ENCODE data around the gene DLG2.

The DLG2 gene

DNA sequence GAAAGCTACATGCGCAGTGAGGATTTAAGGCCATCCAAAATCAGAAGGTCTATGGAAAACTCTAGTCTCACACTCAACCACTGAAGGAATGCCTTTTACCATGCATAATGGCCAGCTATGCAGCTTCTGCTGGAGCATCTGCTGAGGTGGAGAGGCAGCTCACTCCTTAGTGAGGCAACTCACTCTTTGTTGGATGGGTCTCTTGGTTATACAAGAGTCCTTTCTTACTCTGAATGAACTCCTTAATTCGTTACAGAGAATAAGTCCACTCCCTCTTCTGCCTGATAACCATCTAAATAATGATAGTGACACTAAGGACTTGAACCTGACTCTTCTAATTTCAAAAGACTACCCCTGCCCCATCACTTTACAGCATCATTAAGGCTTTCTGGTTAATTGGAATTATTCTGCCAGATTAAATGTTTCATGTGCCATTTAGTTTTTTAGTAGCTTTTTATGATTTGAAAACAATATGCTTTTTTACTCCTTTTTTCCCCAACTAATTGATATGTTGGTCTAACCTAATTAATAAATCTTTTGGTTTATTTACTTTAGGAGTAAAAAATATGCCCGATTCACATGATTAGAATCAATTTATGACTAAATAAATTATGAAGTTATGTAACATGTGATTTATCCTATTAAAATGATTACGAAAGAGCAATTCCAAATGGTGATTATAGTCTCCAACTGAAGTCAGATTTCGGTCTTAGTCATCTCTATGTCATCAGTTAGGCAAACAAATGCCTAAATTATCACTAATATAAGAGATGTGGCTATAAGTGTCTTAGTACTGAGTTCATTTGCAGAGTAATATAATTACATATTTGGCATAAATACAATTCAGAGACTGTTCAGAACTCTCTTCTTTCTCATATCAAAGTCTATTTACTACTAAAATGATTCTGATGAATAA, 2054.3 kb downstream of the DLG2 start:
- no peak for DNase-seq

DNA sequence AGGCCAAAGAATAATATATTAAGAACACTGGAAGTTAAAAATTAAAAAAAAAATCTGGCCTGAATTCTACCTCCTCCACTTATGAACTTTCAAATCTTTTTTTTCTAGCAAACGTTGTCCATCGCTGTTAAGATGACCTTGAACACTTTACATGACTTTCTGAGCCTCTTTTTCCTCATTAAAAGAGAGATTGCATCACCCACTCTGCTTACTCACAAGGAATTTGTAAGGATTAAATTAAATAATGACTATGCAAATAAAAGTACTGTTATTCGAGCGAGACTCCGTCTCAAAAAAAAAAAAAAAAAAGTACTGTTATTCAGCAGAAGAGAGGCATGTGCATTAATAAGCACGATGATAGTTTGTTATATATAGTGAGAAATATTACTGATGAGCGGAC, 2055.8 kb downstream of the DLG2 start:
- DNase-seq = no peak

DNA sequence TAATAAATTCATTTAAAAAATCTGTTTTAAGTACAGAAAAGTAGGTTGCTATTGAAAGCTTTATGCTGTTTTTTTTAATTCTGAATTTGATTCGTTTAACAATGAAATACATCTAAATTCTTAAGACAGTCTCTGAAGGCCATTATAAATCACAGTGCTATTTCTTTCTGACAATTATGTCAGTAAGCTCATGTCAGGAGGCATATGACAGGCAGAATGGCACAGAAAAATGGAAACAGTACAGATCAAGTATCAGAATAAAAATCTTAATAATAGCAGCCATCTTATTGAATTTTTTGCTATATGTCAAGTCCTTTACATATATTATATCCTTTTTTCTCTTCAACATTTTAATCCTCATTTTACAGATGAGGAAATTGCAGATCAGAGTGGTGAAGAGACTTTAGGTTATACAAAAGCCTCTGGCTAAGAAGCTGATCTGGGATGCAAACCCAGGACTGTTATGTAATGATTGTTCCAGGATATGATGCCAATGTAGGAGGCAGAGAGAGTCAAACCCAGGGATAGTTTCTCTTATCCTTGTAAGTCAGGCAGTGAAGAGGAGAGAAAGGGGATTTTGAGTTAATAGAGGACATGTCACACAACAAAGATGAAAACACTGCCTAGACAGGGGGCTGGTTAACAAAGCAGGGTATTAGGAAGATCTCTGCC, 2057.9 kb downstream of the DLG2 start:
- DNase-seq = no peak

DNA sequence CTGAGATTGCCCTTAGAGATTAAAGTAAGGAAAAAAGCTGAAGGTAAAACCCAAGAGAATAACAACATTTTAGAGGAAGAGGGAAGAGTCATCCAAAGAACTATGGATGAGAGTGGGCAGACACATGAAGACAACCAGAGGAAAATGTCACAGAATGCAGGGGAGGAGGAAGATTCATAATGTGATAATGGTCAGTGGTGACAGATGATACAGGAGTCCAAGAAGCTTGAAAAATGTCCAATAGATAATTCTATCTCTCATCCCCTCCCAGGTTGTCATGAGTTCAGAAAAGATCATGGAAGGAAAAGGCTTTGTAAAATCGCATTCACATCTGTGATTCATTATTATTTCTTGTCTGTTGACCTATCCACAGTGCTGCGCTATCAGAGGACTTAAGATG, 2058.6 kb downstream of the DLG2 start:
- DNase-seq = no peak

DNA sequence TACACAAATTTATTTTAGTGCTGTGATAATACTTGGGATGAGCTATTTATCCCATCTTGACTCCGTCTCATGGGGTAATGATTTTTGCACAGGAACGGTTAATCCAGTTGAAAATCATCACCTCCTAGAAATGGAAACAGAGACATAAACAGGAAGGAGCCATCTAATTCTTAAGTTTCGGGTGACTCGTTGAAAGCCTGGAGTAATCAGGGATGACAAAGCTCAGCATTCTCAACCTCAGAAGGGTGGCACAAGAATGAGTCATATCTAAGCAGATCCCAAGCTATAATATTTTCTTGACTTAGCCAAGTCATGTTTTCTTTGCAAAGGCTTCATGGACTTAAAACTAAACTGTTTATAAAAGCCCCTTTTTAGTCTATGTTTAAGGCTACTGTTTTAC, 2060.2 kb downstream of the DLG2 start:
- DNase-seq = no peak

DNA sequence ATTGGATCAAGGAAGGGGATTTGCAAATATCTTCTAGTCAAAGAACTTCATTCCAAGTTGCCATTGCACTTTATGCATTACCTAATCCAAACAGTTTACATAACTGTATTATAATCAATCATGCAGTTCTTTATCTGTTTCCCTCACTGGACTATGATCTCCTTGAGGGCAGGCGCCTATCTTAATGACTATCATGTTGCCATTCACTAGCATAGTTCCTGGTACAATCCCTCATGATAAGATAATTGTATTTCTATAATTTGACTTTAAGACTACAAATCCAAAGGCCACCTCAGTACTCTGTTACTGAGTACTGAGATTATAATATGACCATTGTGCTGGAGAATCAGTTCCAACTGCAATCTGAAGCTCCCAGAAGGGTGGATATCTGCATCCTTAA, 2062.3 kb downstream of the DLG2 start:
- DNase-seq = no peak

DNA sequence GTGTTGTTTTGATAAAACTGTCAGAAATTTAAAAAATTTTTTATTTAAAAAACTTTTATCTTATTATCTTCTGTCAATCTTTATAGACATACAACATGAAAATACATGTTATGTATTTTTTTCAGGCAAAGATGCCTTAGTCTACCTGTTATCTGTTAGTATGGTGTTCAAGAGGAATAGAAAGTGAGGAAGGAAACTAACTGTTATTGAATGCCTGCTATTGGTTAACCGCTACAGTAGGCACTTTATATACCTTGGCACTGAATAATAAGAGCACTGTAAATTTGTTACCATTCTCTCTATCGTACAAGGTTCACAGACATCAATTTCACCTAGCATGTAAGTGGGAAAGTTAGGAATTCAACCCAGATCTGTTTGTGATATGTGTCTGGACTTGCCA, 2068.9 kb downstream of the DLG2 start:
- no peak for DNase-seq

DNA sequence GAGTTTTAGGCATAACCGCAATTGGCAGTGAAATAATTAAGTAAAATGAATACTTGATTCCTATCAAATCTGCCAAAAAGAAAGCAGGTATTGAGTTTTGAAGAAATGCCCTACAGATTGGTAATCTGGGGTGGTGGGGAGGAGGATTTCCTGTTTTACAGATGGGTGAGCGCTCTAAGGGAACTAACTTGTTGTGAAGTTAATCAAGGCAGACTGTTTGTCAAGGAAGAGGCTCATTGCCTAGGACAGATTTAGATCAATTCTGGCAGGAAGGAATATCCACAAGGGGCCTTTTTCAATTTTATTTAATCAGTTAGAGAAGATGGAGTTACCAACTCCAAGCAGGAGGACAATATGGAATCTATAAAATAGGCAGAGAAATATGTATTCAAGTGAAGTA, 2069.5 kb downstream of the DLG2 start:
- DNase-seq = no peak

DNA sequence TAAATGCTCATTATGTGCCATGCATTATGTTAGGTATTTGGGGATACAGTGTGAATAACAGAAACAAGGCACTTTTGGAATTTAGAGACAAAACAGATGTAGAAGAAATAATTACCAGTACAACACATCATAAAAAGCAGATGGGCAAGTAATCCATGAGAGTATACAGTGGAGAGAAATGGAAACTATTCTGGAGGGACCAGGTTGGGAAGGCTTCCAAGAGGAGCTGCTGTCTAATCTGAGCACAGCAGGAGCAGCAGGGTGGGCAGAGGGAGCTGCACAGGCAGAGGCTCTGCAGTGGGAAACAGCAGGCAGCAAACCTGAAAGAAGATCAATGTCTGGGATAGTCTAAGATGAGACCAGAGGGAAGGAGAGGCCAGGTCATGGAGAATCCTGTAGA, 2072.3 kb downstream of the DLG2 start:
- no peak for DNase-seq

DNA sequence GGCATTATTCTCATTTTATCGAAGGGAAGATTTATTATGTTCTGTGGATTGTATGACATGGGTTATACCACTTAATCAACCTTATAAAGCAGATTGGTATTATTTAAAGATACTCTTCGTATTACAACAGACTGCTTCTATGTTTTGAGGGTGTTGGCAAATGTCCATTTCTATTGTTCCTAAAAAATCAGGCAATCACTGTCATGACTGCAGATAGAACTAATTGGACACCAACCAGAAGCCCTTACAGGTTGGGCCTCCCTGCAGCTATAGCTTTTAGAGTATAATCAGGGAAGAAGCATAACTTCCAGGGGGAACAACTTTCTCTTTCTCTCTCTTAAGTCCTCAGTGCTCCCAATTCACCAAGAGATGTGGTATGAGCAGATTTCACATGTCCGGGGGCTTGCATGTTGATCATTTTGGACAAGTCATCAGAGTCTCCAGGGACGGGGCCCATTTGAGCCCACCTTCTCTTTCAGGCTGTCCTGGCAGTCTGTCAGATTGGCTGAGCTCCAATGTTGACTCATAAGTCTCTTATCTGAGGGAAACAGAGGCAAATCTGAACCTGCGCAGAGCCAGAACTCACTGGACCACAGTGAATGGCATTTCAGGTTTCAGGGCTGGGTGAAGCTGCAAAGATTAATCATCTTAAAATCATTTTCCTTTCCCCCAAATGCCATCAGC, 2077.0 kb downstream of the DLG2 start:
- no peak for DNase-seq

DNA sequence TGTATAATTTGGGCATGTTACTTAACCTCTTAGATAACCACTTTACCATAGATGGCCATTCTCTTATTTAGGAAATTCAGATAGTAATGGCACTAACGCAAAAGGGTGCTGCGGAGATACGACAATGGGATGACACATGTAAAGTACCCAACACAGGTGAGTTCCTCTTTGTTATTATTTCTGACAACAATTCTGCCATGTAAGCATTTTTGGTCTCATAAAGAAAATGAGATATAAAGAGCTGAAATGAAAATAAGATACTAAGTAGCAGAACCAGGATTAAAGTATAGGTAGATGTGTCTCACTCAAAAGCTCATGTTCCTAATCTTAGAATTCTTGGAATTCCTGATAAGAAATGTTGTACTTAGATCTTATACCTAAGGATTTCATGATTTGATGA, 2080.8 kb downstream of the DLG2 start:
- no peak for DNase-seq

DNA sequence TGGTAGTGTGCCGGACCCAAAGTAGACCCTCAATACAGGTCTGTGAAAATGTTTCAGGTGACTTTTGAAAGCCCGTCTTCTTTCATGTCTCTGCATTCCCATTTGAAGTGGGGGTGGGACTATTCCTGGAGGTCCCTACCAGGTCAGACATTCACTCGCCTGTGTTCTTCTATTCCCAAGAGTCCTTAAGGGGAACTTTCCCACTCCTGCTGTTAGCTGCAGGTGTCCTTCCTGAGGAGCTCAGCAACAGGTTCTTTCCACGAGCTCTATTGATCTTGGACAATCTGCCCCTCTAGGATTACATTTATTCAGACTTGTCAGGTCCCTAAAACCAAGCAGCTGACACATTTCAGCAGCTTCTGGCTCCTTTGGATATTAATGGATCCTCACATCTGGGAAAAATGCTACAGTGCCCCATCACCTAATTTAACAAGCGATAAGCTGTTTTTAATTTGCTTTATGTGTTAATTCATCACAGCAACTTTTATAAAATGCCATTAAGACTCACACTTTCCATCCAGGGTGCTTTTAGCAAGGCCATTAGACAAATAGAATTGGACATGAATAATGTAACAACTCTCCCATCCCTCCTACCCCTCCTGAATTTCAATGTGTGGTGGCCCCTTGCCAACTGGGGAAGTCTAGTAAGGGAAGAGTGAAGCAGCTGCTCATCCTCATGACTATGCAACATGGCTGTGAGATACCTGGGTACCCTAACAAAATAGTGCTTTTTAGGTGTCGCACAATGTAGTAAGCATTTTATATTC, 2081.5 kb downstream of the DLG2 start:
- no peak for DNase-seq

DNA sequence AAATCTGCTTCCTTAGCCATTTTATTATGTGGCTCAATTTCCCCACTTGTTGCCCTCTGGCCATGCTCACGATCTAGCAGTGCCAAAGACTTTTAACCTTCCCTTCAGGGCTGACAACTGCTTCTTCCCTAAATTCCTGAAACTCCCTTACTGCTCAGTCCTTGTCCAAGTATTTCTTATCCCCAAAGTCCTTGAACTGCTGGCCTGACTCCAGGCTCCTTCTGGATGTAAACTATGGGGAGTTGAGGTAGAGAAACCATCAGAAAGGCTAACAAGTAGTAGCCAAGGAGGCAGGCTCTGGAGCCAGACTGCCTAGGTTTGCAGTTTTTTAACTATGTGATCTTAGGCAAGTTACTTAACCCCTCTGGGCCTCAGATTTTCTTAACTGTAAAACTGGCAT, 2082.3 kb downstream of the DLG2 start:
- DNase-seq = no peak

DNA sequence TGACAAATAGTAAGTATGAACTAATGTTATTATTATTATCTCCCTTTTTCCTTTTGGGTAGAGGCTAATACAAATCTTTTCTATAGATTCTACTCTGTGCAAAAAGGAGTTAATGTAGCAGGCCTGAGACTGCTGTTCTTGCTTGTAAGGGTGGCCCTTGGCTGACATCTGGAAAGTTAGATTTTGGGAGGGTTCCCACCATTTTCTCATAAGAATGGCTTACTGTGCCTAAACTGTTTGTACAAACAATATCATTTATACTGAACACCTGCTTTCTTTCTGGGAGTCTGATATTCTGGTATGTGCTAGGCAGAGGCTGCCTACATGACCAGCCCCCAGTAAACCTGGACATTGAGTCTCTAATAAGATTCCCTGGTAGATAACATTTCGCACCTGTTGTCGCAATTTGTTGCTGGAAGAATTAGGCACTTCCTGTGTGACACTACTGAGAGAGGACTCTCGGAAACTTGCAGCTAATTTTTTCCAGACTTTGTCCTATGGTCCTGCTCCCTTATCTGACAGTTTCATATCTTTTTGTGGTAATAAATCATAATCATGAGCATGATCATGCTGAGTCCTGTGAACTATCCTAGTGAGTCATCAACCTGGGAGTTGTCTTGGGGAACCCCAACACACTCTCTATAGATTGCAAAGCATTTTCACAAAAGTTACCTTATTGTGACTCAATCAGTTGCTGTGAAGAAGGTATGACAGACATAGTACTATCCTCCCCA, 2083.3 kb downstream of the DLG2 start:
- no peak for DNase-seq

DNA sequence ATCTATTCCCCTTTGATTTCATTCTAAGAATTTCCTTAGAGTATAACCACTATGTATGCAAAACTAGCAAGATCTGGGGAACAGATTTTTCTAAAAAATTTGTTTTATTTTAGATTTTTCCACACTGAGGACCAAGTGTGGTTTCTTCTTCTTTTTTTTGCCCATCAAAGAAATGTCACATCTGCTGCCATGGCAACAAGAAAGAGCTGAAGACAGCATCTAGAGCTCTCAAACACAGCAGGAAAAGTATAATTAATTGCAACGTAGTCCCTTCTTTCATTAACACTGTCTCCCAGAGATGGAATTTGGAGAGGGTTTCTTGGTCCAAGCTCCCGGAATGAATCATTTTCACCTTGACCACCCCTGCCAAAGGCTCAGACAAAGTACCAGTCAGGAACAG, 2084.3 kb downstream of the DLG2 start:
- DNase-seq = no peak

DNA sequence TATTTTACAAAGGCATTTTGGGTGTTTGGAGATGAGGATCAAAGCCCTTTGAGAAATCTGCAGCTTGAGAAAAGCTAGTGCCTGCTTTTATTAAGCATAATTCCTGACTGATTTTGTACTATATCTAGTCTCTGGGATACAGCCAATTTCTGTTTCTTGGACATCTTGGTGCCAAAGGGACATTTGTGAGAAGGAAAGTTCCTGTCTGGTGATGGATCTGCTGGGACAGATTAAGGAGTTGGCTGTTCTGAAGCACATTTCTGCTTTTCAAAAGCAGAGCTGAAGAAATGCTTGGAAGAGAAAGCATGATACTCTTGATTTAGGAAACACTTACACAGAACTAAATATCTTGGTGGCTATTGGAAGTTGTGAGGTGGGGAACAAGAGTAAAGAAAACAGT, 2086.4 kb downstream of the DLG2 start:
- no peak for DNase-seq

DNA sequence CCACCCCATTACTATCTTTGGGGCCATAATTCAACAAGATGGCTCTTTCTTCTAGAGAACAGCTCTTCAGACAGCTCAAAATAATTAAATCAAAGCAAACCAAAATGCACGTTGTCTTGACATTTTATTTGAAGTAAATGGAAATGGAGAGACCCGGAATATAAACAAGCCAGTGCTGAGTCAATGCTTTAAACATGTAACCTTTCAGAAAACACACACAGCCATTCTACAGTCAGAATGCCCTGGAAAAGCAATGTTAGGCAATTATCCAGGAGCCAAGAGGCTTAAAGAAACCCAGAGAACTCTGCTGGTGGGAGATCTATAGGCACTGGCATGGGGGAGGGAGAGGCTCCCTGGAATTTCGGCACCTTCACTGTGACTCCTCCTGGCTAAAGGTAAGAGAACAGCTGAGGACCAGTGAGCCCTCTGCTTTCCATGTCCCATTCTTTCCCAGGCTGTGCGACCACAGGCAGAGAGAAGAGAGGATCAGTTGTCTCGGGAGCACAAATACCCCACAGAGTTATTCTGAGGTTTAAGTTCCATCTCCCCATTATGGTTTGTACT, 2086.9 kb downstream of the DLG2 start:
- DNase-seq = no peak

DNA sequence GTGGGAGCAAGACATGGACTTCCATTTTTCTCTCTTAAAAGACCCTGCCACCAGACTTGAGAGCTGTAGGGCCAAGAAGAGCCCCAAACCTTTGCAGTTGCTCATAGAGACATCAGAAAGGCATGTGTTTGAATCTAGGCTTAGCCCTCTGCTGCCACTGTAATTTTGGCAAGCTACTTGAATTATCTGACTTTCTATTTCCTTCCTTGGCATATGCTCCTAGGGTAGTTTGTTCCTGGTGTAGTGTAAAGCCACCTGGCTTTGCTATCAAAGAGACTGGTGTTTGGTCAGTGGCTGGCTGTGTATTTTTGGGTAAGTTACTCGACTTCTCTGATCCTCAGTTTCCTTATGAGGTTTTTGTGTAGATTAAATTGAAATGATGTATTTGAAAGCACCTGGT, 2088.9 kb downstream of the DLG2 start:
- DNase-seq = no peak

DNA sequence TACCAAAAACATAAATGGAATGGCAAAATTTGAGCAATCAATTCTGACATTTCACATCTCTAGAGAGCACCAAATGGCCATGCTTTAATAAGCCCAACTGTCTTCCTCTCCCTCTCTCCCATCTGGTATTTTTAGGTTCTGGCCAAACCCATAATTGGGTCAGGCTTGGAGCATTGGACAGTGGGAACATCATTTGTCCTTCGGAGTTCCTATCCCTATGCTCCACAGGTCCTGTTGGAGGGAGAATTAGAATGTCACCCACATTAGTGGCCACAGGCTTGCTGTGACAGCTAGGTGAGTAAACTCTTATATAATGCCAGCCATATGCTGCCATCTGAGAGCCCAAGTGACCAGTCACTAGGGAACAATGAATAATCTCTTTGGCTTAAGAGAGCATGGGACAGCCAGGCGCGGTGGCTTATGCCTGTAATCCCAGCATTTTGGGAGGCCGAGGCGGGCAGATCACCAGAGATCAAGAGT, 2090.0 kb downstream of the DLG2 start:
- DNase-seq = no peak

DNA sequence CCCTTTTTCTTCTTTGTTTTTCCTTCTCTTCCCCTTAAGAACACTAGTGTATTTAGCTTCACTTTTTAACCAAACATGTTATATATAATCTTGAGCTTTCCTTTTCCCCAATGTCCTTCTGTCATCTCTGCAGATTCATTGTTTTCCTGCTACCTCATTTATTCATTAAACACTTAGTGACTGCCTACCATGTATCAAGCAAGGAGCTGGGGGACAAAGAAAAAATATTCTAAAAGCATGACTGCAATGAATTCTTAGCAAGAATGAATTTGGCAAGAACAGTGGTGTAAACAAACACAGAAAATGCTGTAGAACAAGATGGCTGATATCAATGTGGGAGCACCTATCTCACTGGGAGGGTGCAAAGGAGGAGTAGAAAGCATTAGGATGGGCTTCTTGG, 2094.0 kb downstream of the DLG2 start:
- DNase-seq = no peak

DNA sequence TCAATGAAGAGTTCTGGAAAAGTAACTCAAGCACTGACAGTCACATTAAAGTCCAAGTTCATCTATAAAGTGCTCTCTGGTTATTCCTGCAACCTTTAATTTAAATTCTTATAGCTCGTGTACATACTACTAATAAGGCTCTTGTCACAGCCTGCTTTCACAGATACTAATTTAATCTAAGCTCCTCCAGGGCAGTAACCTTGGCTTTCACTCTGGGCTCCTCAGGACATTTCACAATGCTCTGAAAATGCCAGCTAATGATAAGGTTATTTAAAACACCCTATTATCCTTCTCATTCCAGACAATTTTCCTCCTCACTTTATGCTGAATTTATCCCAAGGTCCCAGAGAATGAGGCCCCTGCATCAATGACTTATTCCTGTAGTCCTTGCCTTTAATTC, 2098.3 kb downstream of the DLG2 start:
- DNase-seq = no peak

DNA sequence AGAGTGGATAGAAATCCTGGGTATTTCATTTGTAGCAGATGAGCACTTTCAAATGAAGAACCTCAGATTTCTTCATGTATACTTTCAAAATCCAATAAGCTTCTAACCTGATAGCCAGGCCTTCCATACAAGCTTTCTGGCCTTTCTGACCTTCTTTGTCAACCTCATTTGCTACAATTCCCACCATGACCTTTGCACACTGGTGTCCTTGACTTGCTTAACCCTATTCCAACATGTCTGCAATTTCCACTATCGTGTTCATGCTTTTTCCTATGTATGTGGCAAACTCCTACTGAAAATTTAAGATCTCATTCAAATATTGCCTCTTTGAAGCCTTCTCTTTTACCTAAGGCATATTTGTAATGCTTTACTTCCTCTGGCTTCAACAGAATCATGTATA, 2098.9 kb downstream of the DLG2 start:
- no peak for DNase-seq

Measured in T1000 (cell line).